ENCODE results near the gene KCNH4. TPM values are rescaled to one million over a fixed set of nuclear protein-coding genes. Genes with fewer than 3 reads are reported as not detected.

KCNH4 gene
- polyA plus RNA-seq, 1 donor from 2014 or later = 0.56 TPM

DNA sequence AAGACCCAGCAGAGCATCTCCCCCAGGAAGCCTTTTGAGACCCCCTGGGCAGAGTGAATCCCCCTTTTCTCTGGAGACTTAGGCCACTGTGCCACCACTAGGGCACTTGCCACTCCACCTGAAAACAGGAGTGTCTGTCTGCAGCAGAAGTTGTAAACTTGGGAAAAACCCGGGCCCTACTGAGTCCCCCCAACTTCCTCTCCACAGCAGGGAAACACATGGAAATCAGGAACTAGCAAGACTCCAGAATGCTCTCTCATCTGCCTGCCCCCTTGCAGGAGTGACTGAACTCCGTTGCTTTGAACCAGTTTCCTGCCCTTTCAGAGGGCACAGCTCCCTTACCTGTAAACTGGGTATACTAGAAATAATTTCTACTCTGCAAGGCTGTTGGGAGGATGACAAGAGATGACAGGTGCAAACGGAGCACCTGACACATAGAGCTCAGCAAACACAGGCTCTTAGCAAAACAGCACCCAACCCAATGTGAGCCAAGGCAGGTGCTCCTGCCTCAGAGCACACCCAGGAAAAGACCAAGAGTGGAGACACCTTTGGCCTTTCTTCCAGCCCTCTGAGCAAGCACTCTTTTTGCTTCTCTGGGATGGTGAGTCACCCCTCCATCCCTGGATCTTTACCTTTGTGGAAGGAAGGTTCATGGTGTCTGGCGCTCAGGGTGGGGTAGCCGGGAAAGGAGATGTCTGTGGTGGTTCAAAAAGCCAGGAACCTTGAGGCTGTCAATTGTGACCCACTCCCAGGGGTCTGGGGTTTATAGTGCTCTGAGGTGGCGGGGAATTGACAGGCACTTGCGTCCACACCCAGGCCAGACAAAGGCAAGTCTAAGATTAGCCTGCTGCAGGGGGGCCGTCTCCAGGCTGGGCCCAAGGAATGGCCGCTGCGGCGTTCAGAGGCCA lies 4.0 kb upstream of the KCNH4 start, which contains the start of gene HCRT:
Gene HCRT, minus strand, starts transcription at position 740 of the 908 bp plus-strand sequence. Its CDS starts 87 bp downstream, at position 653.
- H3K4me3 ChIP-seq (ENCODE audit: low read length) = peak within 1 kb of the TSS; percentile 68

GRCh38 chr17:42183741-42184711 lies 3.1 kb upstream of the KCNH4 start:
- Histone ChIP-seq H3K4me2 (ENCODE audit: low read length) (peak overlapping the region; percentile 55), H3K27me3 (ENCODE audit: insufficient read depth, low read depth, low read length) (peaks cover 48% of the 10 kb centered on the region), H3K9ac (ENCODE audit: low read length) (peak overlapping the region; percentile 68), H3K9me2 (ENCODE audit: insufficient read depth, low read length) (no peaks in the 10 kb centered on the region), H3K36me3 (ENCODE audit: insufficient read depth, low read length) (no peaks in the 10 kb centered on the region), H3K4me3 (ENCODE audit: low read length) (peak overlapping the region; percentile 68), H4K20me1 (ENCODE audit: insufficient read depth) (no peaks in the 10 kb centered on the region), H2AFZ (ENCODE audit: low read depth, low read length) (peak overlapping the region; percentile 83), H3K27ac (ENCODE audit: low read length) (no peak overlapping the region), H3F3A (ENCODE audit: insufficient read depth, low read length, poor library complexity, severe bottlenecking) (no peaks in the 10 kb centered on the region), H3K9me3 (ENCODE audit: low read length) (no peaks in the 10 kb centered on the region), H3K79me2 (replicated peaks; ENCODE audit: insufficient read depth, low read length) (no peaks in the 10 kb centered on the region)
- TF ChIP-seq EP300 (conservative IDR thresholded peaks at IDR 0.05; ENCODE audit: poor library complexity, severe bottlenecking) = peak; percentile 36
- TF ChIP-seq REST (IDR thresholded peaks at IDR 0.05; ENCODE audit: borderline replicate concordance) = no peak
- TF ChIP-seq RAD21 (conservative IDR thresholded peaks at IDR 0.05) = peak; percentile 40
- TF ChIP-seq, protein P1, sequence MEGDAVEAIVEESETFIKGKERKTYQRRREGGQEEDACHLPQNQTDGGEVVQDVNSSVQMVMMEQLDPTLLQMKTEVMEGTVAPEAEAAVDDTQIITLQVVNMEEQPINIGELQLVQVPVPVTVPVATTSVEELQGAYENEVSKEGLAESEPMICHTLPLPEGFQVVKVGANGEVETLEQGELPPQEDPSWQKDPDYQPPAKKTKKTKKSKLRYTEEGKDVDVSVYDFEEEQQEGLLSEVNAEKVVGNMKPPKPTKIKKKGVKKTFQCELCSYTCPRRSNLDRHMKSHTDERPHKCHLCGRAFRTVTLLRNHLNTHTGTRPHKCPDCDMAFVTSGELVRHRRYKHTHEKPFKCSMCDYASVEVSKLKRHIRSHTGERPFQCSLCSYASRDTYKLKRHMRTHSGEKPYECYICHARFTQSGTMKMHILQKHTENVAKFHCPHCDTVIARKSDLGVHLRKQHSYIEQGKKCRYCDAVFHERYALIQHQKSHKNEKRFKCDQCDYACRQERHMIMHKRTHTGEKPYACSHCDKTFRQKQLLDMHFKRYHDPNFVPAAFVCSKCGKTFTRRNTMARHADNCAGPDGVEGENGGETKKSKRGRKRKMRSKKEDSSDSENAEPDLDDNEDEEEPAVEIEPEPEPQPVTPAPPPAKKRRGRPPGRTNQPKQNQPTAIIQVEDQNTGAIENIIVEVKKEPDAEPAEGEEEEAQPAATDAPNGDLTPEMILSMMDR (IDR thresholded peaks at IDR 0.05; ENCODE audit: poor library complexity, severe bottlenecking) = peak; percentile 92
- TF ChIP-seq SMC3 (conservative IDR thresholded peaks at IDR 0.05; ENCODE audit: poor library complexity) = peak; percentile 56
- TF ChIP-seq TAF1 (IDR thresholded peaks at IDR 0.05; ENCODE audit: low read depth) = no peak

More for the DNA sequence above, 4.0 kb upstream of the KCNH4 start, which contains the start of gene HCRT:
- no peaks in the 10 kb centered on the region for H3K79me2 ChIP-seq (replicated peaks; ENCODE audit: insufficient read depth, low read length)
- peak within 1 kb of the TSS; percentile 38 for H3K9ac ChIP-seq (ENCODE audit: low read length)
- no peak for TF ChIP-seq EP300 (conservative IDR thresholded peaks at IDR 0.05; ENCODE audit: poor library complexity, severe bottlenecking)
- peak; percentile 7 for TF ChIP-seq POLR2AphosphoS5 (IDR thresholded peaks at IDR 0.05)
- H2AFZ ChIP-seq (ENCODE audit: low read depth, low read length) = peak within 1 kb of the TSS; percentile 51
- H3K36me3 ChIP-seq (ENCODE audit: insufficient read depth, low read length) = no peaks in the 10 kb centered on the region
- H4K20me1 ChIP-seq (ENCODE audit: insufficient read depth) = no peaks in the 10 kb centered on the region
- H3K27ac ChIP-seq (ENCODE audit: low read length) = peak within 1 kb of the TSS; percentile 12
- no peaks in the 10 kb centered on the region for H3K9me2 ChIP-seq (ENCODE audit: insufficient read depth, low read length)
- H3K9me3 ChIP-seq (ENCODE audit: low read length) = no peaks in the 10 kb centered on the region
- H3F3A ChIP-seq (ENCODE audit: insufficient read depth, low read length, poor library complexity, severe bottlenecking) = no peaks in the 10 kb centered on the region
- H3K27me3 ChIP-seq (ENCODE audit: insufficient read depth, low read depth, low read length) = peaks cover 38% of the 10 kb centered on the region
- no peak within 1 kb of the TSS for H3K4me2 ChIP-seq (ENCODE audit: low read length)

Measured in neural cell (in vitro differentiated cells).